ENCODE results near the gene UBA6.

Gene UBA6

DNA sequence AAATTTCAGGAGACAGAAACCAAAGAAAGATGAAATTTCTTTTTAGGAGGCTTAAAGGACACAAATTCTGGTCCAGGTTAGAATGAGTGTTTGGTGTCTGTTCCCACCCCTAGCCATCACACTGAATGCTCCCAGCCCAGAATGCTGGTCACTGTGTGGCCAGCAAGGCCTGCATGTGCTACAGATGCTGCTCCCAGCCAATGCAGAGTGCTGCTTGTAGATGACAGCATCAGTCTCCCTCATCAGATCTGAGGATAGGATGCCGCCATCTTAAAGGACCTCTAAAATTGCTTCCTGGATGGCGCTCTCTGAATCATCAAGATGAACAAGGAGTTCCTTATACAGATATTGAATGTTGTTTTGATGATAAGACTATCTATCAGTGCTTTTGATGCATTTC is 17.9 kb upstream of the UBA6 start:
- H3K4me1 ChIP-seq (ENCODE audit: insufficient read depth, low read length): no peaks in the 10 kb centered on the region
- H3K4me2 ChIP-seq (ENCODE audit: insufficient read depth, low read length): no peak overlapping the region
- H3K4me3 ChIP-seq (ENCODE audit: low read depth in 1 of 2, low read length in 2 of 2): no peak overlapping the region
- no peaks in the 10 kb centered on the region for H3K9me3 ChIP-seq (ENCODE audit: insufficient read depth, low read length, severe bottlenecking)
- H3K27ac ChIP-seq (ENCODE audit: low read length): no peak overlapping the region
- H3K9ac ChIP-seq (ENCODE audit: low read depth, low read length): no peak overlapping the region
- H2AFZ ChIP-seq (ENCODE audit: low read depth, low read length): no peak overlapping the region
- H3K79me2 ChIP-seq (ENCODE audit: insufficient read depth, low read length): peaks cover 10% of the 10 kb centered on the region; the same call in 1 of the 2 replicates
- no peak for ATAC-seq (ENCODE audit: insufficient read depth, low read depth)
- no peaks in the 10 kb centered on the region for H4K20me1 ChIP-seq (ENCODE audit: insufficient read depth, low read length)
- H3K27me3 ChIP-seq (ENCODE audit: insufficient read depth, low read length, poor library complexity): no peaks in the 10 kb centered on the region
- no peak for TF ChIP-seq CTCF (IDR thresholded peaks at IDR 0.05; ENCODE audit: borderline replicate concordance, extremely low read depth, low read length, poor library complexity, severe bottlenecking)
- no peak for TF ChIP-seq EZH2 (IDR thresholded peaks at IDR 0.05; ENCODE audit: borderline replicate concordance, low read depth, low read length, severe bottlenecking)
- H3K36me3 ChIP-seq (ENCODE audit: insufficient read depth, low read length): peaks cover 32% of the 10 kb centered on the region
- no peak for DNase-seq

- H3K36me3 ChIP-seq (ENCODE audit: insufficient read depth, low read length): peaks cover 32% of the 10 kb centered on the region
- ATAC-seq (ENCODE audit: insufficient read depth, low read depth) (no peak), DNase-seq (no peak)
- H3K4me2 ChIP-seq (ENCODE audit: insufficient read depth, low read length): no peak overlapping the region
- H2AFZ ChIP-seq (ENCODE audit: low read depth, low read length): no peak overlapping the region
- peaks cover 3% of the 10 kb centered on the region; the same call in 1 of the 2 replicates for H4K20me1 ChIP-seq (ENCODE audit: insufficient read depth, low read length)
- no peaks in the 10 kb centered on the region for H3K9me3 ChIP-seq (ENCODE audit: insufficient read depth, low read length, severe bottlenecking)
- TF ChIP-seq EZH2 (IDR thresholded peaks at IDR 0.05; ENCODE audit: borderline replicate concordance, low read depth, low read length, severe bottlenecking) (no peak), CTCF (IDR thresholded peaks at IDR 0.05; ENCODE audit: borderline replicate concordance, extremely low read depth, low read length, poor library complexity, severe bottlenecking) (no peak)
- H3K79me2 ChIP-seq (ENCODE audit: insufficient read depth, low read length): peaks cover 21% of the 10 kb centered on the region
- no peak overlapping the region for H3K4me3 ChIP-seq (ENCODE audit: low read depth in 1 of 2, low read length in 2 of 2)
- no peaks in the 10 kb centered on the region for H3K4me1 ChIP-seq (ENCODE audit: insufficient read depth, low read length)
- no peak overlapping the region for H3K27ac ChIP-seq (ENCODE audit: low read length)
- H3K9ac ChIP-seq (ENCODE audit: low read depth, low read length): no peak overlapping the region
- no peaks in the 10 kb centered on the region for H3K27me3 ChIP-seq (ENCODE audit: insufficient read depth, low read length, poor library complexity)
Observed at GRCh38 chr4:67717586-67717985, 16.6 kb upstream of the UBA6 start.

- no peak overlapping the region for H3K27ac ChIP-seq (ENCODE audit: low read length)
- peaks cover 36% of the 10 kb centered on the region for H3K79me2 ChIP-seq (ENCODE audit: insufficient read depth, low read length)
- no peaks in the 10 kb centered on the region for H3K9me3 ChIP-seq (ENCODE audit: insufficient read depth, low read length, severe bottlenecking)
- no peak overlapping the region for H2AFZ ChIP-seq (ENCODE audit: low read depth, low read length)
- no peaks in the 10 kb centered on the region for H3K4me1 ChIP-seq (ENCODE audit: insufficient read depth, low read length)
- no peak overlapping the region for H3K4me3 ChIP-seq (ENCODE audit: low read depth in 1 of 2, low read length in 2 of 2)
- TF ChIP-seq CTCF (IDR thresholded peaks at IDR 0.05; ENCODE audit: borderline replicate concordance, extremely low read depth, low read length, poor library complexity, severe bottlenecking) (no peak), EZH2 (IDR thresholded peaks at IDR 0.05; ENCODE audit: borderline replicate concordance, low read depth, low read length, severe bottlenecking) (no peak)
- H3K9ac ChIP-seq (ENCODE audit: low read depth, low read length): no peak overlapping the region
- no peaks in the 10 kb centered on the region for H3K27me3 ChIP-seq (ENCODE audit: insufficient read depth, low read length, poor library complexity)
- no peak for DNase-seq
- H3K36me3 ChIP-seq (ENCODE audit: insufficient read depth, low read length): peaks cover 18% of the 10 kb centered on the region
- peaks cover 3% of the 10 kb centered on the region; the same call in 1 of the 2 replicates for H4K20me1 ChIP-seq (ENCODE audit: insufficient read depth, low read length)
- ATAC-seq (ENCODE audit: insufficient read depth, low read depth): no peak
- no peak overlapping the region for H3K4me2 ChIP-seq (ENCODE audit: insufficient read depth, low read length)
Observed at GRCh38 chr4:67714955-67715354, 14.0 kb upstream of the UBA6 start.

GRCh38 chr4:67714248-67714583 is 13.3 kb upstream of the UBA6 start:
- TF ChIP-seq EZH2 (IDR thresholded peaks at IDR 0.05; ENCODE audit: borderline replicate concordance, low read depth, low read length, severe bottlenecking) (no peak), CTCF (IDR thresholded peaks at IDR 0.05; ENCODE audit: borderline replicate concordance, extremely low read depth, low read length, poor library complexity, severe bottlenecking) (no peak)
- Histone ChIP-seq H3K27me3 (ENCODE audit: insufficient read depth, low read length, poor library complexity) (no peaks in the 10 kb centered on the region), H2AFZ (ENCODE audit: low read depth, low read length) (no peak overlapping the region), H3K9ac (ENCODE audit: low read depth, low read length) (no peak overlapping the region), H3K27ac (ENCODE audit: low read length) (no peak overlapping the region), H3K9me3 (ENCODE audit: insufficient read depth, low read length, severe bottlenecking) (no peaks in the 10 kb centered on the region), H3K4me1 (ENCODE audit: insufficient read depth, low read length) (no peaks in the 10 kb centered on the region), H3K4me3 (ENCODE audit: low read depth in 1 of 2, low read length in 2 of 2) (no peak overlapping the region), H3K79me2 (ENCODE audit: insufficient read depth, low read length) (peaks cover 42% of the 10 kb centered on the region), H3K36me3 (ENCODE audit: insufficient read depth, low read length) (peaks cover 16% of the 10 kb centered on the region), H4K20me1 (ENCODE audit: insufficient read depth, low read length) (peaks cover 3% of the 10 kb centered on the region; the same call in 1 of the 2 replicates), H3K4me2 (ENCODE audit: insufficient read depth, low read length) (no peak overlapping the region)
- ATAC-seq (ENCODE audit: insufficient read depth, low read depth) (no peak), DNase-seq (no peak)
